Cardiac muscle cell (in vitro differentiated cells and primary cell): ENCODE data around the gene CELA2A. TPM values are rescaled to one million over a fixed set of nuclear protein-coding genes. Genes with fewer than 3 reads are reported as not detected.
"Not testable (repeated sequence)": the region's sequence is repeated elsewhere in the genome, so short reads cannot be mapped to it uniquely, and the experiment has no call there.

Source experiments
- DNase-seq, 2 donors: peaks; one replicate each; pipeline versions ENCODE4 v3.0.0 to v3.0.0-alpha.2; 2010 to 2017; ENCODE audit warnings: low read depth in 1 of 2, low spot score in 1 of 2
- H3K27ac ChIP-seq: fragments of 200-600 bp; sonication (generic); 2 replicates; pipeline ENCODE4 v1.5.1; 2016
- H3K27me3 ChIP-seq: fragments of 200-600 bp; sonication (generic); 2 replicates; pipeline ENCODE4 v1.6.0; 2016; ENCODE audit warnings: control low read depth
- H3K36me3 ChIP-seq: fragments of 200-600 bp; sonication (generic); 2 replicates; pipeline ENCODE4 v1.5.1; 2016; ENCODE audit warnings: control low read depth
- H3K4me1 ChIP-seq: fragments of 200-600 bp; sonication (generic); 2 replicates; pipeline ENCODE4 v1.8.1; 2017; ENCODE audit warnings: low read depth, mild to moderate bottlenecking, mixed run types
- H3K4me3 ChIP-seq: fragments of 200-600 bp; sonication (generic); 2 replicates; pipeline ENCODE4 v1.5.1; 2016; ENCODE audit warnings: mild to moderate bottlenecking
- H3K9me3 ChIP-seq: fragments of 200-600 bp; sonication (generic); 2 replicates; pipeline ENCODE4 v1.5.1; 2017; ENCODE audit warnings: low read depth, mild to moderate bottlenecking, control low read depth
- CTCF ChIP-seq: IDR thresholded peaks from 2 replicates; pipeline ENCODE4 v1.5.1; 2012; ENCODE audit warnings: low read depth, mild to moderate bottlenecking, low read length
- polyA plus RNA-seq: library from polyadenylated mRNA; unstranded; fragments of >200 nt; fragmentation: Nextera tagmentation; extraction: Ambion mirVana; gene quantifications from 2 replicates; pipeline ENCODE4 v1.2.1, GENCODE V29; 2016
- total RNA-seq: library from RNA; depleted of rRNA; stranded (reverse); fragments of >200 nt; gene quantifications from 2 replicates; pipeline ENCODE4 v1.2.3, GENCODE V29; 2016

CELA2A gene
- total and polyA plus RNA-seq, 2 experiments from 2014 or later: 0.38 TPM; not detected in 1

GRCh38 chr1:15472587-15472986 is 16.1 kb downstream of the CELA2A start:
- no peak overlapping the region for H3K27ac ChIP-seq
- no peak overlapping the region for H3K4me3 ChIP-seq
- H3K27me3 ChIP-seq: no peaks in the 10 kb centered on the region
- H3K36me3 ChIP-seq: no peaks in the 10 kb centered on the region
- TF ChIP-seq CTCF: no peak
- no peaks in the 10 kb centered on the region for H3K4me1 ChIP-seq
- H3K9me3 ChIP-seq: no peaks in the 10 kb centered on the region
- no peak for DNase-seq

- Histone ChIP-seq H3K27me3 (no peaks in the 10 kb centered on the region), H3K36me3 (no peaks in the 10 kb centered on the region), H3K4me3 (no peak within 1 kb of the TSS), H3K27ac (no peak within 1 kb of the TSS), H3K4me1 (no peaks in the 10 kb centered on the region), H3K9me3 (no peaks in the 10 kb centered on the region)
- no peak for TF ChIP-seq CTCF
- DNase-seq: peak in 1 of 2 donors; percentile 27
Measured at GRCh38 chr1:15475752-15476314, 19.3 kb downstream of the CELA2A start, which contains the start of gene CELA2B. CELA2B (plus strand) TSS chr1:15476104; CDS start chr1:15476126, 22 bp downstream.

GRCh38 chr1:15476927-15477326 is 20.4 kb downstream of the CELA2A start:
- no peaks in the 10 kb centered on the region for H3K9me3 ChIP-seq
- H3K27ac ChIP-seq: no peak overlapping the region
- no peak for DNase-seq
- TF ChIP-seq CTCF: no peak
- no peak overlapping the region for H3K4me3 ChIP-seq
- H3K27me3 ChIP-seq: no peaks in the 10 kb centered on the region
- no peaks in the 10 kb centered on the region for H3K4me1 ChIP-seq
- H3K36me3 ChIP-seq: no peaks in the 10 kb centered on the region

- Histone ChIP-seq H3K27me3 (no peaks in the 10 kb centered on the region), H3K9me3 (no peaks in the 10 kb centered on the region), H3K4me1 (no peaks in the 10 kb centered on the region), H3K27ac (no peak overlapping the region), H3K4me3 (no peak overlapping the region), H3K36me3 (no peaks in the 10 kb centered on the region)
- DNase-seq: no peak
- TF ChIP-seq CTCF: no peak
Measured at GRCh38 chr1:15477646-15478212, 21.2 kb downstream of the CELA2A start.

- no peaks in the 10 kb centered on the region for H3K27me3 ChIP-seq
- no peaks in the 10 kb centered on the region for H3K9me3 ChIP-seq
- no peaks in the 10 kb centered on the region for H3K4me1 ChIP-seq
- no peak overlapping the region for H3K27ac ChIP-seq
- no peaks in the 10 kb centered on the region for H3K36me3 ChIP-seq
- no peak for TF ChIP-seq CTCF
- no peak overlapping the region for H3K4me3 ChIP-seq
- no peak for DNase-seq
Measured at GRCh38 chr1:15479654-15480347, 23.3 kb downstream of the CELA2A start.

GRCh38 chr1:15482455-15482854 is 25.9 kb downstream of the CELA2A start:
- H3K27ac ChIP-seq, H3K4me1 ChIP-seq, H3K9me3 ChIP-seq, DNase-seq, H3K27me3 ChIP-seq, H3K36me3 ChIP-seq, H3K4me3 ChIP-seq: not testable (repeated sequence)

- not testable (repeated sequence) for H3K27ac ChIP-seq, H3K36me3 ChIP-seq, H3K27me3 ChIP-seq, DNase-seq, H3K4me1 ChIP-seq, H3K4me3 ChIP-seq, H3K9me3 ChIP-seq
Measured at GRCh38 chr1:15482983-15483543, 26.5 kb downstream of the CELA2A start.
